Measurements from ENCODE around the gene RFX2.
"Not testable (repeated sequence)": the region's sequence is repeated elsewhere in the genome, so short reads cannot be mapped to it uniquely, and the experiment has no call there.

Gene RFX2

DNA sequence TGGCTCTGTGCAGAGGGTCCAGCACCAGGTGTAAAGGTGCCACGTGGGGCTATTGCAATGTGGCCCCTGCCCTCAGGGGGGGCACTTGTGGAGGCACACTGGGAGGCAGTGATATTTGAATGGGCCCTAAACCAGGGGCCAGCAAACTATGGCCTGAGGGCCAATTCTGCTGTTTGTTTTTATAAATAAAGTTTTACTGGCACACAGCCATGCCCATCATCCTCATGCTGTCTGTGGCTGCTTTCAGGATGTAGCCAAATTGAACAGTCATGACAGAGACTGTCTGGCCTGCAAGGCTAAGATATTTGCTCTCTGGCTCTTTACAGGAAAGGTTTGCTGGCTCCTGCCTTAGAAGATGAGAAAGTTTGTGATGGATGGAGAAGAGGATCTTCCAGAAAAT lies 98.5 kb downstream of the RFX2 start:
- FAIRE-seq (no peak), DNase-seq (ENCODE audit: insufficient read length) (no peak)
- TF ChIP-seq TAF1 (IDR thresholded peaks at IDR 0.05; ENCODE audit: borderline replicate concordance, low read depth, low read length), result no peak
- no peak for TF ChIP-seq POLR2A (IDR thresholded peaks at IDR 0.05; ENCODE audit: low read depth, low read length)

DNA sequence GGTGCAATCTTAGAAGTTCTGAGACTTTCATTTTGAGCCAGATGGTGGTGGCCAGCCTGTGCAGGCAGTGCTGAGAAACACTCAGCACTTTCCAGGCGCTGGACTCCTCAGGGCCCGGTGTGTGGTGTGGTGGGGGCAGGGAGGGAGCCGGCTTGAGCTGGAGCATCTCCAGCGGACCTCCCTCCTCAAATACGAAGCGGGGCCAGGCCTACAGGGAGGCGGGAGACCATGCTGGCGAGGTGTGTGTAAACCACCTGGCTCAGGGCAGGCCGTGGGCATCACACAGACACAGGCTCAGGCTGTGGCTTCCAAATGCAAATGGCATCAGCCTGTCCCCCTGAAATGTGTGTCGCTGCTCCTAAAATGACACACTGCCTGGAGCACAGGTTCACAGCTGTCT lies 99.1 kb downstream of the RFX2 start:
- no peak for DNase-seq (ENCODE audit: insufficient read length)
- no peak for FAIRE-seq
- no peak for TF ChIP-seq POLR2AphosphoS5 (IDR thresholded peaks at IDR 0.05; ENCODE audit: low read depth, low read length)
- no peak for TF ChIP-seq TAF1 (IDR thresholded peaks at IDR 0.05; ENCODE audit: borderline replicate concordance, low read depth, low read length)
- no peak for TF ChIP-seq POLR2A (IDR thresholded peaks at IDR 0.05; ENCODE audit: low read depth, low read length)

GRCh38 chr19:6010107-6010506 lies 100.2 kb downstream of the RFX2 start:
- TF ChIP-seq TAF1 (IDR thresholded peaks at IDR 0.05; ENCODE audit: borderline replicate concordance, low read depth, low read length) (no peak), POLR2A (IDR thresholded peaks at IDR 0.05; ENCODE audit: low read depth, low read length) (no peak), POLR2AphosphoS5 (IDR thresholded peaks at IDR 0.05; ENCODE audit: low read depth, low read length) (no peak)
- no peak for FAIRE-seq
- no peak for DNase-seq (ENCODE audit: insufficient read length)

GRCh38 chr19:6007866-6008265 lies 102.4 kb downstream of the RFX2 start:
- DNase-seq (ENCODE audit: insufficient read length), result no peak
- no peak for FAIRE-seq
- TF ChIP-seq POLR2A (IDR thresholded peaks at IDR 0.05; ENCODE audit: low read depth, low read length) (no peak), TAF1 (IDR thresholded peaks at IDR 0.05; ENCODE audit: borderline replicate concordance, low read depth, low read length) (no peak), POLR2AphosphoS5 (IDR thresholded peaks at IDR 0.05; ENCODE audit: low read depth, low read length) (no peak)

DNA sequence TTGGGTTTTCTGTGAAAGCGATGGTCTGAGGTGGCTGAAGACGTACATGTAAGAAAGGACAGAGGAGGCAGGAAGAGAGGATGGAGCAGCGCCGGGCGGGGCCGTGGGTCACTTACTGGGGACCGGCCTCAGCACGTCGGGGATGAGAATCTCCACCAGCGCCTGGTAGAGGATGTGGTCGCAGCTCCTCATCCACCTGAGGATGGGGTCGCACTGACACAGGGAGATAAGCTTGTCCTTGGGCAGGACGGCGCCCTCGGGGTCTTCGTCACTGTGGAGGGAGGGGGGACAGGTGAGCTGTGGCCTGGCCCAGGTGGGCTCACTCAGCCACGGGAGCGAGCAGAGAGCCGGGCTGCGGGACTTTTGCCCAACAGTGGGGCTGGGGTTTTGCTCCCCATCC lies 103.4 kb downstream of the RFX2 start:
- DNase-seq (ENCODE audit: insufficient read length), result no peak
- TF ChIP-seq POLR2AphosphoS5 (IDR thresholded peaks at IDR 0.05; ENCODE audit: low read depth, low read length), result no peak
- no peak for TF ChIP-seq POLR2A (IDR thresholded peaks at IDR 0.05; ENCODE audit: low read depth, low read length)
- FAIRE-seq, result no peak

GRCh38 chr19:6006070-6006446 lies 104.2 kb downstream of the RFX2 start:
- not testable (repeated sequence) for FAIRE-seq; DNase-seq (ENCODE audit: insufficient read length)

DNA sequence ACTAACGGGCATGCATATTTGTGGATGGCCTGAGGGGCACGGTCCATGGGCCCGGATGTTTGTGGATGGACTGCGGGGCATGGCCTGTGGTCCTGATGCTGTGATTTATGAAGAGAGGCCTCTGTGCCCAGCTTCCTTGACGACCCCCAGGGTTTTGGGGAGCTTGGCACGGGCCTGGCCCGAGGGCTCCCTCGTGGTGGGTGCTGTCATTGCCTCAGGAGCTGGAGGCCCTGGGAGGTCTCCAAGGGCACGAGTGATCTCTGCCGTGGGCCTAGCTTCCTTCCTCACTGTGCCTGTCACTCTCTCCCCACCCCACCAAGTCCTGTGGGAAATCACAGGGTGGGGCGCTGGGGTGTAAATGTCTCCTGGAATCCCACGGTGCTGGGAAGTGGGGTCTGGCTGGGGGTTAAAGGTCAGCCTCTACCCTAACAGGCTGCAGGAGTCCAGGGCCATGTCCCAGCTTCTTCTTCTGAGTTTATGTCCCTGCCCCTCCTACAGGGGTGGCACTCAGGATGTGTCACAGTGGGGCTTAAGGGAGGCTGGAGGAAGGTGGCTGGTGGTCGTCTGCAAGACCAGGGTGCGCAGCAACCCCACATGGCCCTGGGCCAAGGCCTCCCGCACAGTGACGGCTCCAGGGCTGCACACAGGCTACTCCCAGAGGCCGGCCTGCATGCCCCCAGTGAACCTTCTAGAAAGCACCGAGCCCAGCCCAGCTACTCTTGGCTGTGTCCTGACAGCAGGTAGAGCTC lies 104.8 kb downstream of the RFX2 start:
- no peak for TF ChIP-seq POLR2AphosphoS5 (IDR thresholded peaks at IDR 0.05; ENCODE audit: low read depth, low read length)
- no peak for TF ChIP-seq TAF1 (IDR thresholded peaks at IDR 0.05; ENCODE audit: borderline replicate concordance, low read depth, low read length)
- TF ChIP-seq POLR2A (IDR thresholded peaks at IDR 0.05; ENCODE audit: low read depth, low read length), result no peak
- DNase-seq (ENCODE audit: insufficient read length) (no peak), FAIRE-seq (no peak)

- FAIRE-seq, result no peak
- DNase-seq (ENCODE audit: insufficient read length), result no peak
- no peak for TF ChIP-seq POLR2AphosphoS5 (IDR thresholded peaks at IDR 0.05; ENCODE audit: low read depth, low read length)
- TF ChIP-seq TAF1 (IDR thresholded peaks at IDR 0.05; ENCODE audit: borderline replicate concordance, low read depth, low read length), result no peak
- TF ChIP-seq POLR2A (IDR thresholded peaks at IDR 0.05; ENCODE audit: low read depth, low read length), result no peak
Observed at GRCh38 chr19:6003976-6004375, 106.3 kb downstream of the RFX2 start.

DNA sequence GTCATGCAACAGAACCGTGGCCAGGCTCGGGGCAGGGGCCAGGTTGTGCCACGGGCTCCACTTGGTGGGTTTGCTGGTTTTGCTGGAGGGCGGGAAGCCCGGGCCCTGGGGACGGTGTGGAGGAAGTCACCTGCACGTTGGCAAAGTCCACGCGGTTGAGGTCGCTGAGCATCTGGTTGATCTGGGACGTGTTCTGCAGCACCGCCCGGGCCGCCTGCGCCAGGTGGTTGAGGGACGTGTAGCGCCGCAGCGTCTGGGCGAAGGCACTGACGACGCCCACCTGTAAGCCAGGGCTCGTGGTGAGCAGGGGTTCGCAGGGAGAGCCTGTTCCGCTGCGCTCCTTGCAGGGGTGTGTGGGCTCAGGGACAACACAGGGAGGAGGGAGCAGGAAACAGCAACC lies 107.7 kb downstream of the RFX2 start:
- no peak for DNase-seq (ENCODE audit: insufficient read length)
- FAIRE-seq, result no peak
- TF ChIP-seq TAF1 (IDR thresholded peaks at IDR 0.05; ENCODE audit: borderline replicate concordance, low read depth, low read length) (no peak), POLR2A (IDR thresholded peaks at IDR 0.05; ENCODE audit: low read depth, low read length) (no peak), POLR2AphosphoS5 (IDR thresholded peaks at IDR 0.05; ENCODE audit: low read depth, low read length) (no peak)

DNA sequence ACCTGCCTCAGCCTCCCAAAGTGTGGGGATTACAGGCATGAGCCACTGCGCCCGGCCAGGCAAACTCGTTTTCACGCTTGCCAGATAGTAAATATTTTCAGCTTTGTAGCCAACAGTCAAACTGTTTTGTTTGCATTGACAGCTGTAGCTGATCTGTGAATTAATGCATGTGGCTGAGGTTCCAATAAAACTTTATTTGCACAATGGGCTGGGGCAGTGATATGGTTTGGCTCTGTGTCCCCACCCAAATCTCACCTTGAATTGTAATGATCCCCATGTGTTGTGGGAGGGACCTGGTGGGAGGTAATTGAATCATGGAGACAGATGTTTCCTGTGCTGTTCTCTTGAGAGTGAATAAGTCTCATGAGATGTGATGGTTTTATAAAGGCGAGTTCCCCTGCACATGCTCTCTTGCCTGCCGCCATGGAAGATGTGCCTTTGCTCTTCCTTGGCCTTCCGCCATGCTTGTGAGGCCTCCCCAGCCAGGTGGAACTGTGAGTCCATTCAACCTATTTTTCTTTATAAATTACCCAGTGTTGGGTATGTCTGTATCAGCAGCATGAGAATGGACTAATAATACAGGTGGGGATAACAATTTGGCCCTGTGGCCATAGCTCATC lies 110.0 kb downstream of the RFX2 start:
- no peak for TF ChIP-seq POLR2AphosphoS5 (IDR thresholded peaks at IDR 0.05; ENCODE audit: low read depth, low read length)
- no peak for TF ChIP-seq POLR2A (IDR thresholded peaks at IDR 0.05; ENCODE audit: low read depth, low read length)
- TF ChIP-seq TAF1 (IDR thresholded peaks at IDR 0.05; ENCODE audit: borderline replicate concordance, low read depth, low read length), result no peak
- no peak for DNase-seq (ENCODE audit: insufficient read length)
- no peak for FAIRE-seq

DNA sequence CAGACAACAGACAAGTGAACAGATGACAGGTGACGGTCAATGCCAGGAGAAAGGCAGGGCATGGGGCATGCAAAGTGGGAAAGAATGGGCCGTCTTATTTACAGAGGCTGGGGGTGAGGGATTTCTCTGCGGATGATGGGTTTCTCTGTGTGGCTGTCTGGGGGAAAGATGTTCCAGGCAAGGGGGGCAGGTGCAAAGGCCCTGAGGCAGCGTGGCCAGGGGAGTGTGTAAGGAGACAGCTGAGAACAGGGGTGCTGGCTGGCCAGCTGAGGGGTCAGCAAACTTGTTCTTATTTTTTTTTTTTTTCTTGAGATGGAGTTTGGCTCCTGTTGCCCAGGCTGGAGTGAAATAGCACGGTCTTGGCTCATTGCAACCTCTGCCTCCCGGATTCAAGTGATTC lies 110.6 kb downstream of the RFX2 start:
- DNase-seq (ENCODE audit: insufficient read length), result no peak
- TF ChIP-seq POLR2A (IDR thresholded peaks at IDR 0.05; ENCODE audit: low read depth, low read length) (no peak), TAF1 (IDR thresholded peaks at IDR 0.05; ENCODE audit: borderline replicate concordance, low read depth, low read length) (no peak), POLR2AphosphoS5 (IDR thresholded peaks at IDR 0.05; ENCODE audit: low read depth, low read length) (no peak)
- FAIRE-seq, result no peak

DNA sequence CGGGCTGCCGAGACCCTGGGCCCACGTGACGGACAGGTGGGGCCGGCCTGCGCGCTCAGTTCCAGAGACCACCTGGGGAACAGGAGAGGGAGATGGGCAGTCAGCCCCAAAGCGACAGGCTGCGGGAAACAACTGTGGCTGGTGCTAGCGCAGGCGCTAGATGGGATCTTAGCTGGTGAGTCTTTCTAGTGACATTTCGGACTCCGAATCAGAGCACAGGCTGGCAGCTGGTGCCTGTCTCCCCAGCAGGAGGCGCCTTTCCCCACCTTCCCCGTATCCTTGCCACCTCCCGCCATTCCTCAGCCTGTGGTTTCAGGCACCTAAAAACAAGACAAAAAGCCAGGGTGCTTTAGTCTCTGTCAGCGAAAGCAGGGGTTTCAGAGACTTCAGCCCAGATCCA lies 112.9 kb downstream of the RFX2 start:
- FAIRE-seq (no peak), DNase-seq (ENCODE audit: insufficient read length) (no peak)
- TF ChIP-seq TAF1 (IDR thresholded peaks at IDR 0.05; ENCODE audit: borderline replicate concordance, low read depth, low read length) (no peak), POLR2AphosphoS5 (IDR thresholded peaks at IDR 0.05; ENCODE audit: low read depth, low read length) (no peak), POLR2A (IDR thresholded peaks at IDR 0.05; ENCODE audit: low read depth, low read length) (no peak)
